ENCODE measurements around the gene KCNH6. TPM values are rescaled to one million over a fixed set of nuclear protein-coding genes. Genes with fewer than 3 reads are reported as not detected.

The KCNH6 gene
- total RNA-seq, 2 donors from 2014 or later, result 0.78 TPM; not detected in 1

DNA sequence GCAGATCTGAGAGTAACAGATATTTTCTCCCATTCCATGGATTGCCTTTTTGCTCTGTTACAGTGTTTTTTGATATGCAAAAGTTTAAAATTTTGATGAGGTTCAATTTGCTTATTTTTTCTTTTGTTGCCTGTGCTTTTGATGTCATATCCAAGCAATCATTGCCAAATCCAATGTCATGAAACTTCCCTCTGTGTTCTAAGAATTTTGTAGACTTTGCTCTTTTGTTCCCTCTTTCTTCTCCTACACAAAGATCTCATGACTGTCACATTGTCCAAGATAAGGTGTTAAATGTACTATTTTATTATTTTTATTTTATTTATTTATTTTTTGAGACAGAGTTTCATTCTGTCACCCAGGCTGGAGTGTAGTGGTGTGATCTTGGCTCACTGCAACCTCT, 18.9 kb upstream of the KCNH6 start:
- no peaks in the 10 kb centered on the region for H3K9me3 ChIP-seq
- H3K27ac ChIP-seq, result no peak overlapping the region
- no peak for ATAC-seq
- no peak for DNase-seq
- intact Hi-C loops (cut with DNase I), result no loop called here
- H3K36me3 ChIP-seq (replicated peaks in 1 of 2; ENCODE audit: insufficient read depth in 1 of 2, low read depth in 2 of 2), result no peaks in the 10 kb centered on the region
- no peaks in the 10 kb centered on the region for H3K27me3 ChIP-seq
- H3K4me1 ChIP-seq, result no peaks in the 10 kb centered on the region
- no peak overlapping the region for H3K4me3 ChIP-seq
- TF ChIP-seq CTCF (IDR thresholded peaks at IDR 0.05), result no peak
- TF ChIP-seq POLR2A (IDR thresholded peaks at IDR 0.05), result no peak

DNA sequence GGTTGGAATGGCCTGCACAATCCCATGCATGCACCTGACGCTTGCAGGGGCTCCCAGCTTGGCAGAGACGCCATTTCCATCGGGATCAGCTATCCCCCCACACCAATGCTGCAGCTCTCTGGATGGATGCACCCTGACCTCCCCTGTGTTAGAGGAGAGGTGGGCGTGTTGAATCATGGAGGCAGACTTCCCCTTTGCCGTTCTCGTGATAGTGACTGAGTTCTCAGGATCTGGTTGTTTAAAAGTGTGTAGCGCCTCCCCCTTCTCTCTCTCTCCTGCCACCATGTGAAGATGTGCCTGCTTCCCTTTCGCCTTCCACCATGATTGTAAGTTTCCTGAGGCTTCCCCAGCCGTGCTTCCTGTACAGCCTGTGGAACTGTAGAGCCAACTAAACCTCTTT, 17.8 kb upstream of the KCNH6 start:
- intact Hi-C loops (cut with DNase I), result no loop called here
- Histone ChIP-seq H3K27ac (no peak overlapping the region), H3K4me3 (no peak overlapping the region), H3K36me3 (replicated peaks in 1 of 2; ENCODE audit: insufficient read depth in 1 of 2, low read depth in 2 of 2) (no peaks in the 10 kb centered on the region), H3K9me3 (no peaks in the 10 kb centered on the region), H3K4me1 (no peaks in the 10 kb centered on the region), H3K27me3 (no peaks in the 10 kb centered on the region)
- ATAC-seq (no peak), DNase-seq (no peak)
- TF ChIP-seq POLR2A (IDR thresholded peaks at IDR 0.05), result no peak
- no peak for TF ChIP-seq CTCF (IDR thresholded peaks at IDR 0.05)
- WGBS, 2 donors, result 83 to 95% methylated on average over 9 of the region's 9 CpGs

DNA sequence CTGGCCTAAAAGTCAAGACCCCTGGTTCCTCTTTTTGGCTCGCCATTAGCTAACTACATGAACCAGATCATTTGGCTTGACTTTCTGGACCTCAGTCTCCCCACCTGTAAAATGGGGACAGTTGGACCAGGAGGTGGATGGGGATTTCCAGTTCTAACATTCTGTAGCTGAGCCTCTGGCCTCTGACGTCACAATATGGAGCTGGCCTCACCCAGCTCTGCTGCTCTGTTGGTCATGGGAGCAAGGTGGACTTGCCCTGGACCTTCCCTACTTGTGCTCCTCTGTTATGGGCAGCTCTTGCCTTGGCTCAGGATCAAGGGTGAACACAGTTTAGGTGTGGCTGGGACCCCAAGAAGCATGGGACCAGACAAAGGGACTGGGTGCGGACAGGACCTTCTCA, 16.5 kb upstream of the KCNH6 start:
- H3K9me3 ChIP-seq, result no peaks in the 10 kb centered on the region
- DNase-seq (no peak), ATAC-seq (no peak)
- TF ChIP-seq CTCF (IDR thresholded peaks at IDR 0.05) (no peak), POLR2A (IDR thresholded peaks at IDR 0.05) (no peak)
- H3K36me3 ChIP-seq (replicated peaks in 1 of 2; ENCODE audit: insufficient read depth in 1 of 2, low read depth in 2 of 2), result no peaks in the 10 kb centered on the region
- H3K4me1 ChIP-seq, result no peaks in the 10 kb centered on the region
- WGBS, 2 donors, result 71 to 92% methylated on average over 2 of the region's 3 CpGs
- intact Hi-C loops (cut with DNase I), result no loop called here
- no peaks in the 10 kb centered on the region for H3K27me3 ChIP-seq
- no peak overlapping the region for H3K4me3 ChIP-seq
- no peak overlapping the region for H3K27ac ChIP-seq

DNA sequence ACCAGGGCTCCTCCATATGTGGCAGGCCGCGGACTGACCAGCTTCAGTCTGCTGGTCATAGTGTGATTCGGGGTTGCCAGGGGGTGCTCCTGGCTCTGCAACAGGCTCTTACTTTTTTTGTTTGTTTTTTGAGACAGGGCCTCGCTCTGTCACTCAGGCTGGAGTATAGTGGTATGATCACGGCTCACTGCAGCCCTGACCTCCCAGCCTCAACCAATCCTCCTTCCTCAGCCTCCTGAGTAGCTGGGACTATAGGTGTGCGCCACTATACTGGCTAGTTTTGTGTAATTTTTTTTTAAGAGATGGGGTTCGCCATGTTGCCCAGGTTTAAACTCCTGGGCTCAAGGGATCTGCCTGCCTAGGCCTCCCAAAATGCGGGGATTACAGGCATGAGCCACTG, 11.8 kb upstream of the KCNH6 start:
- no peak overlapping the region for H3K4me3 ChIP-seq
- H3K36me3 ChIP-seq (replicated peaks in 1 of 2; ENCODE audit: insufficient read depth in 1 of 2, low read depth in 2 of 2), result no peaks in the 10 kb centered on the region
- no peaks in the 10 kb centered on the region for H3K4me1 ChIP-seq
- H3K27ac ChIP-seq, result no peak overlapping the region
- ATAC-seq (no peak), DNase-seq (no peak)
- H3K9me3 ChIP-seq, result no peaks in the 10 kb centered on the region
- 90 to 92% methylated on average over 8 of the region's 8 CpGs for WGBS, 2 donors
- no peaks in the 10 kb centered on the region for H3K27me3 ChIP-seq
- intact Hi-C loops (cut with DNase I), result no loop called here
- TF ChIP-seq CTCF (IDR thresholded peaks at IDR 0.05) (no peak), POLR2A (IDR thresholded peaks at IDR 0.05) (no peak)

GRCh38 chr17:63512388-63512787, 10.8 kb upstream of the KCNH6 start:
- ATAC-seq (no peak), DNase-seq (no peak)
- H3K36me3 ChIP-seq (replicated peaks in 1 of 2; ENCODE audit: insufficient read depth in 1 of 2, low read depth in 2 of 2), result no peaks in the 10 kb centered on the region
- intact Hi-C loops (cut with DNase I), result no loop called here
- H3K27me3 ChIP-seq, result no peaks in the 10 kb centered on the region
- no peaks in the 10 kb centered on the region for H3K9me3 ChIP-seq
- H3K27ac ChIP-seq, result no peak overlapping the region
- TF ChIP-seq CTCF (IDR thresholded peaks at IDR 0.05), result no peak
- no peak for TF ChIP-seq POLR2A (IDR thresholded peaks at IDR 0.05)
- WGBS, 2 donors, result 90 to 93% methylated on average over 3 of the region's 3 CpGs
- H3K4me1 ChIP-seq, result no peaks in the 10 kb centered on the region
- H3K4me3 ChIP-seq, result no peak overlapping the region

Measured in body of pancreas (tissue), 4 donors.